Esophagus squamous epithelium (tissue), 5 donors: Measurements from ENCODE around the gene CCDC69. TPM values are rescaled to one million over a fixed set of nuclear protein-coding genes. Genes with fewer than 3 reads are reported as not detected.

Source experiments
- DNase-seq: peaks from one replicate; lab custom pipeline; 2025; lab: John Stamatoyannopoulos, UW
- H3K27ac ChIP-seq, 4 donors: fragments of 200-600 bp; sonication (generic); one replicate each; pipeline ENCODE4 v1.5.1; 2016 to 2019; ENCODE audit warnings: mild to moderate bottlenecking in 1 of 4
- H3K27me3 ChIP-seq, 4 donors: fragments of 200-600 bp; sonication (generic); 1 replicate in 3 of 4; 2 replicates in 1 of 4; pipeline versions ENCODE4 v1.5.1 to v1.6.0; 2017 to 2021; ENCODE audit warnings: antibody characterized with exemption in 1 of 4
- H3K36me3 ChIP-seq, 3 donors: fragments of 200-600 bp; sonication (generic); one replicate each; pipeline ENCODE4 v1.5.1; 2016 to 2019
- H3K4me1 ChIP-seq, 3 donors: fragments of 200-600 bp; sonication (generic); one replicate each; pipeline ENCODE4 v1.5.1; 2017 to 2019
- H3K4me3 ChIP-seq, 4 donors: fragments of 200-600 bp; sonication (generic); 1 replicate in 3 of 4; 2 replicates in 1 of 4; pipeline ENCODE4 v1.5.1; 2016 to 2019; ENCODE audit warnings: mild to moderate bottlenecking in 2 of 4, moderate library complexity in 1 of 4
- H3K9me3 ChIP-seq, 3 donors: fragments of 200-600 bp; sonication (generic); one replicate each; pipeline ENCODE4 v1.5.1; 2016 to 2019
- CTCF ChIP-seq, 6 experiments: fragments of 450-650 bp in 4 of 6; fragments of 200-600 bp in 2 of 6; sonication (generic) in 2 of 6; IDR thresholded peaks; one replicate each; pipeline ENCODE4 v1.5.1; 2016 to 2019; ENCODE audit warnings: antibody characterized with exemption in 6 of 6, mild to moderate bottlenecking in 4 of 6, moderate library complexity in 4 of 6
- POLR2A ChIP-seq, 4 donors: fragments of 450-650 bp; IDR thresholded peaks; one replicate each; pipeline ENCODE4 v1.6.1; 2017; ENCODE audit warnings: antibody characterized with exemption in 4 of 4, mild to moderate bottlenecking in 4 of 4, moderate library complexity in 3 of 4
- WGBS, 2 donors: methylation state at CpG; one replicate each; pipeline ENCODE4 v1.1.5; 2018; 5-methylcytosine and 5-hydroxymethylcytosine counted together
- intact Hi-C: fragments of 100-400 bp; cut with DNase I; formaldehyde crosslinking; loops from one replicate; pipeline ENCODE4 v1.15.0; 2022
- total RNA-seq, 4 donors: library from RNA; depleted of rRNA; stranded (reverse); fragments of >200 nt; gene quantifications; one replicate each; pipeline ENCODE4 v1.1.0, GENCODE V29; 2016
- donor health status: DM: yes; HTN: yes; CAD: no.

Gene CCDC69
- total RNA-seq, 4 donors from 2014 or later = 10.9 to 87.0 (median 37.8) TPM

DNA sequence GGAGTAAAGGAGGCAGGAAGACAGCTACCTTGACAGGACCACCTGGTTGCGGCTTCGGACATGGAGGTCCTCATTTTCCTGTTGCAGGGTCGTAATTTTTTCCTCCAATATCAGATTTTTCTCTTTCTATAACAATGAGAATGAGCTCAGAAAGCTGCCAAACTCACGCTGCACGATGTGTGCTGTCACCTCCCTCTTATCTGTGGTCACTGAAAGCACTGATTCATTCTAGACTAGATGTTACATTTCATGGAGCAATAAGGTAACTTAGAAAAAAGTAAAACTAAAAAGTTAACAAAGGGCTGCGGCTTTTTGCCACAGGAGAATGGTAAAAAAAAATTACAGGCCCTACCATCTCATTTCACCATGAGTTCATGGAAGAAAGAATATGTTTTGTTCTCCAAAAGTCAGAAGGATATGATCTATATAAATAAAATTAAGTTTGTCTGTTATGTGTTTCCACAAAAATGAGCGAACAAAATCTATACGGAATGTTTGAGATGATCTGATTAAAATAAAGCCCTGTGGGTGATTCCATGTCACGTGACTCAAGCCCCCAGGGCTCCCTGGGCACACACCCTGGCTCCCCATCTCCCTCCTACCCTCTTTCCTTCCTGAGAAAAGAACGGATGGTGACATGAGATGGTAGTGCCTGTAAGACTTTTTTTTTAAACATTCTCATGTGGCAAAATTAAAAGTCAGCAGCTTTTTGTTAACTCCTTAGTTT lies 39.4 kb downstream of the CCDC69 start:
- DNase-seq = no peak
- Histone ChIP-seq H3K36me3 (peaks cover 0 to 82% (median 10%) of the 10 kb centered on the region in 3 donors), H3K9me3 (no peaks in the 10 kb centered on the region), H3K4me3 (no peak overlapping the region), H3K4me1 (no peaks in the 10 kb centered on the region), H3K27ac (no peak overlapping the region), H3K27me3 (no peaks in the 10 kb centered on the region)
- intact Hi-C loops = no loop called here
- TF ChIP-seq POLR2A (IDR thresholded peaks at IDR 0.05) = no peak
- TF ChIP-seq CTCF (IDR thresholded peaks at IDR 0.05) = no peak
- WGBS, 2 donors = 75 to 79% methylated on average over 10 of the region's 10 CpGs

- no peak for TF ChIP-seq POLR2A (IDR thresholded peaks at IDR 0.05)
- no peak for TF ChIP-seq CTCF (IDR thresholded peaks at IDR 0.05)
- WGBS, 2 donors = 93 to 100% methylated on average over 1 to 3 of the region's 7 CpGs
- H3K36me3 ChIP-seq = peaks cover 0 to 83% (median 10%) of the 10 kb centered on the region in 3 donors
These were observed 40.2 kb downstream of the CCDC69 start for GRCh38 chr5:151183456-151184245.

DNA sequence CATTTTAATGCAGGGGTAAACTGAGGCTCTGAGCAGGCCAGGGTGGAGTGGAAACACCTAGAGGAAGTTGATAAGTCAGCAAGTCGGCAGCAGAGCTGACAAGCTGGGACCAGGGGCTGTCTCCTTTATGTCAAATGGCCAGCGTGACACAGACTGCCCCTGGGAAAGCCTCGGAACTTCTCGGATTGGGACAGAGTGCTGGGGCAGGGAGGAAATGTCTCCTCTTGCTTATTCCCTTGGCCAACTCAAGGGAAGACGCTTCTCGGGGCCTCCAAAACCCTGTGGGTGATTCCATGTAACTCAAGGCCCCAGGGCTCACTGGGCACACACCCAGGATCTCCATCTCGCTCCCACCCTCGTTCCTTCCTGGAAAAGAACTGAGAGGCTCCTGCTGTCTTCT lies 40.9 kb downstream of the CCDC69 start:
- peaks cover 0 to 80% (median 10%) of the 10 kb centered on the region in 3 donors for H3K36me3 ChIP-seq
- WGBS, 2 donors = 80 to 100% methylated on average over 3 to 7 of the region's 8 CpGs
- H3K9me3 ChIP-seq = no peaks in the 10 kb centered on the region
- no peaks in the 10 kb centered on the region for H3K4me1 ChIP-seq
- H3K4me3 ChIP-seq = no peak overlapping the region
- intact Hi-C loops = no loop called here
- no peaks in the 10 kb centered on the region for H3K27me3 ChIP-seq
- TF ChIP-seq CTCF (IDR thresholded peaks at IDR 0.05) (no peak), POLR2A (IDR thresholded peaks at IDR 0.05) (no peak)
- no peak overlapping the region for H3K27ac ChIP-seq
- DNase-seq = no peak

More at GRCh38 chr5:151183456-151184245, 40.2 kb downstream of the CCDC69 start:
- Histone ChIP-seq H3K4me1 (no peaks in the 10 kb centered on the region), H3K4me3 (no peak overlapping the region), H3K9me3 (no peaks in the 10 kb centered on the region), H3K27me3 (no peaks in the 10 kb centered on the region), H3K27ac (no peak overlapping the region)
- DNase-seq = no peak
- intact Hi-C loops = no loop called here

DNA sequence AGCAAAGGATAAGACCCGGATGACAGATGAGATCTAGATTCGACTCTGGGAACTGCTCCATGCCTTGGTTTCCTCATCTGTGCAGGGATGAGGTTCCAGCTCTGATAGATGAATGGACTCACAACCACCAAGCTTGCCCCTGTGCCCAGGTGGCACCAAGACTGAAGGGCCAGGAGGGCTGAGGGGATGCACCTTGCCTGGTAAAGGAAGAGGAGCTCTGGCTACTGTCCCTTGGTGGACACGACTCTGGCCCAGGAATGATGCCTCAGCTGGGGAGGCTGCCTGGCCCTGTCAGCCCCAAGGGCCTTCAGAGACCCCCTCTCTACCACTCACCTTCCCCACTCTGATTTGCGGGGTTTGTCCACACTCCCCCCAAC lies 41.4 kb downstream of the CCDC69 start:
- no peak overlapping the region for H3K4me3 ChIP-seq
- H3K9me3 ChIP-seq = no peaks in the 10 kb centered on the region
- no peak for DNase-seq
- no peaks in the 10 kb centered on the region for H3K27me3 ChIP-seq
- WGBS, 2 donors = 82 to 88% methylated on average over 2 of the region's 4 CpGs
- intact Hi-C loops = no loop called here
- H3K36me3 ChIP-seq = peaks cover 0 to 76% (median 10%) of the 10 kb centered on the region in 3 donors
- H3K27ac ChIP-seq = no peak overlapping the region
- H3K4me1 ChIP-seq = no peaks in the 10 kb centered on the region
- TF ChIP-seq CTCF (IDR thresholded peaks at IDR 0.05) (no peak), POLR2A (IDR thresholded peaks at IDR 0.05) (no peak)
